GM18867 (cell line): Measurements from ENCODE around the gene ARID3B.
A peak's percentile ranks its signal among the peaks of the same experiment; 100 is the strongest.
"Not testable (repeated sequence)": the region's sequence is repeated elsewhere in the genome, so short reads cannot be mapped to it uniquely, and the experiment has no call there.

Experiments
- ATAC-seq: cut with Tn5 transposase; IDR thresholded peaks from one replicate; pipeline ENCODE4 v1.9.1; 2021; ENCODE audit warnings: mild to moderate bottlenecking, moderate library complexity; ENCODE audit not compliant: unreplicated experiment

ARID3B gene

DNA sequence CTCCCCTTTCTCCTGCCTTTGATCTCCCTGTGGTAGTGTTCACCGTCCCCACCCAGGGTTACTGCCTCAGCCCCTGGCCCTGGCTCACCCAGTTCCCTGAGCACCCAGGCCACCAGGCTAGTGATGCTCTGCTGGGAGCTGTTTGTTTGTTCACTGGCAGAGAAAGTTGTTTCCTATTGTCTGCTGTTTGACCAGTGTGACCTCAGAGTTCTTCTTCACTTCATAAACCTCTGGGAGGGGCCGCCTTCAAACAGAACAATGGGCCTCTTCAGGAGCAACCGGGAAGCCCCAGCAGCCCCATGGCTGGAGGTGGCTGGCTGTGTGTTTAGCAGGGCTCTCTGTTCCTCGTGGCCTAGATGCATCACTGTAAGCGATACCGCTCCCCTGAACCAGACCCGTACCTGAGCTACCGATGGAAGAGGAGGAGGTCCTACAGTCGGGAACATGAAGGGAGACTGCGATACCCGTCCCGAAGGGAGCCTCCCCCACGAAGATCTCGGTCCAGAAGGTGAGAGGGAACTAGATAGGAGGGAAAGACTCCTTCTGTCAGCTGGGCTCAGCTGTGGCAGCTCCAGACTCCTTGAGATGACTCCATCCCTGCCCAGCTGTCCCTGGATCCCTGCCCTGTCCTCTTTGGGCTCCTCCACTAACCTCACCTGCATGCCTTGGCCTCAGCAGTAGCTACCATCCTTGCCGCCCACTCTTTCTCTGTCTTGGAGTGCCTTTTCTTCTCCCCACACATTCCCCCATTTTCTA, 78.0 kb downstream of the ARID3B start:
- no peak for ATAC-seq

GRCh38 chr15:74619916-74620635, 79.1 kb downstream of the ARID3B start:
- no peak for ATAC-seq

DNA sequence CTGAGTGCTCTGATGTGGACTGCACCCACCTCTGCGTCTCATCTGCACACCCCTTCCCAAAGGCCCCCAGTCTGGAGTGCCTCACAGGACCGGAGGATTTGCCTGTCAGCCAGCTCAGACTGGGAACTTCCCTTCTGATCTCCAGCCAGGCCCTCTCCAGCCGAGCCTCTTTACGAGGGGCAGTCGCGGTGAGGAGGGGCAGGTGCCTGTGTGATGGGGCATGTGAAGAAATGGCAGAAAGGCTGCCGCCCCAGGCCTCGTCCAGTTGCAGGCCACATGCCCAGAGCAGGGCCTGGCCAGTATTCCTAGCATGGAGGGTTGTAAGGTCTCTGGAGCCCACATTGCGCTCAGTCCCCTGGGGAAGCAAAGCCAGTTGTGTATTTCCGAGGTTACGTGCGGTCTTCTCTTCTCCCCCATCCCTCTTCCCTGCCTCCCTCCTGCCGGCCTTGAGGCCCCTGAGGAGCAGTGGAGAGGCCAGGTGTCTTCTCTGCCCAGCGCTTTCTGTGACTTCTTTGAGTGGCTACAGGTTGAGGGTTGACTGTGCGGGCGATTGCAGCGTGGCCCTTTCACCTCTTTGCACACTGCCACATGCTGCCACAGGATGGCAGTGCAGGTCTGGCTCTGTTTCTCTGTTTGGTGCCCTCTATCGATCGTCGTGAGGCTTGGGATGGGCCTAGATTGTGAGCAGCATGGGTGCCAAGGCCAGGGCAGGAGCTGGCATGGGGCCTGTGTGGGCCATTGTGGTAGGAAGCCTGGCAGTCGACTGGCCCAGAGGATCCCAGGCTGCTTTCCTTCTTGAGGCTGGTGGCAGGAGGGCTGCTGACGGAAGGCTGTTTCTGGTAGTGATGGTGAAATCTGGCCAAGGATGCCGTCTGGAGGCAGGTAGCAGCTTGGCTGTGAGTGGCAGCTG, 79.9 kb downstream of the ARID3B start:
- peak; percentile 56 for ATAC-seq

DNA sequence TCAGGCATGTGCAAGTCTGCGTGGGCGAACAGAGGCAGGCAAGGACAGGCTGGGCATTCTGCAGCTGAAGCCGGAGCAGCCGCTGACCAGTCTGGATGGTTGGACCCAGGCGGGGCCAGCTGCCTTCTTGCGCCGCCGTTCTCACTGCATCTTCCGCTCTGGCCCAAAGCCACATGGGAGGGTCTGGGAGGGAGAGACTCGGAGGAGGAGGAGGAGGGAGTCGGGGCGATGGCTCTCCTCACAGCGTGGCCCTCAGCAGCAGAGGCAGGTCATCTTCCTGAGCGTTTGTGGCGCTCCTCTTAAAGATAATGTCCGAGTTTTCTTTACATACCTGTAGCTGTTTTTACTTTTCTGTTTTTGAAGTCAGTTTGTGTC, 80.5 kb downstream of the ARID3B start:
- ATAC-seq, result no peak

- ATAC-seq, result no peak
Measured at GRCh38 chr15:74621936-74622335, 80.9 kb downstream of the ARID3B start.

- no peak for ATAC-seq
Measured at GRCh38 chr15:74622758-74623157, 81.7 kb downstream of the ARID3B start.

DNA sequence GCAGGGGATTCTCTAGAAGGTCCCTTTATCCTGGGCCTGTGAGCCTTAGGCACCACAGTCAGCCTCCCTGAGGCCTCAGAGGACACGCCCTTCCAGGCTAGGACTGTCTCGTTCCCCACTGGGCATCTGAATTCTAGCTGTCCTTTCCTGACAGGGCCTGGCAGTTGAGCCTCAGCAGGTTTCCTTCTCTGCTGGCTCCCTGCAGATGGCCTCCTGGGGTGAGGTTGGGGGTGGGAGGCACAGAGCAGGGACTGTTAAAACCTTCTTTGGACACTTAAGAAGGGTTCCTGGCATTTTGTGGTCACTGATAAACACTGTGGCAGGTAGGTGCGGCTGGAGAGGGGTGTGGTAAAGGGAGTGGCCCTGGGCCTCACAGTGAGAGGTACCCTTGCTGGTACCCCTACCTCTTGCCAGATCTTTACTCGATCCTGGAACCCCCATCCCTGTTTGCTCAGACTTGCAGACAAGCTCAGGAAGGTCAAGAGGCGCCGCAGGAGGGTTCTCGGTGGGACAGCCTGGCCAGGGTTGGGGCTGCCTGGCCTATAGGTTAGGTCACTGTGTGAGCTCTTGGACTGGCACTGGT, 83.1 kb downstream of the ARID3B start:
- no peak for ATAC-seq

- ATAC-seq, result no peak
Measured at GRCh38 chr15:74625693-74626092, 84.7 kb downstream of the ARID3B start.

GRCh38 chr15:74626336-74626735, 85.3 kb downstream of the ARID3B start:
- ATAC-seq, result no peak

DNA sequence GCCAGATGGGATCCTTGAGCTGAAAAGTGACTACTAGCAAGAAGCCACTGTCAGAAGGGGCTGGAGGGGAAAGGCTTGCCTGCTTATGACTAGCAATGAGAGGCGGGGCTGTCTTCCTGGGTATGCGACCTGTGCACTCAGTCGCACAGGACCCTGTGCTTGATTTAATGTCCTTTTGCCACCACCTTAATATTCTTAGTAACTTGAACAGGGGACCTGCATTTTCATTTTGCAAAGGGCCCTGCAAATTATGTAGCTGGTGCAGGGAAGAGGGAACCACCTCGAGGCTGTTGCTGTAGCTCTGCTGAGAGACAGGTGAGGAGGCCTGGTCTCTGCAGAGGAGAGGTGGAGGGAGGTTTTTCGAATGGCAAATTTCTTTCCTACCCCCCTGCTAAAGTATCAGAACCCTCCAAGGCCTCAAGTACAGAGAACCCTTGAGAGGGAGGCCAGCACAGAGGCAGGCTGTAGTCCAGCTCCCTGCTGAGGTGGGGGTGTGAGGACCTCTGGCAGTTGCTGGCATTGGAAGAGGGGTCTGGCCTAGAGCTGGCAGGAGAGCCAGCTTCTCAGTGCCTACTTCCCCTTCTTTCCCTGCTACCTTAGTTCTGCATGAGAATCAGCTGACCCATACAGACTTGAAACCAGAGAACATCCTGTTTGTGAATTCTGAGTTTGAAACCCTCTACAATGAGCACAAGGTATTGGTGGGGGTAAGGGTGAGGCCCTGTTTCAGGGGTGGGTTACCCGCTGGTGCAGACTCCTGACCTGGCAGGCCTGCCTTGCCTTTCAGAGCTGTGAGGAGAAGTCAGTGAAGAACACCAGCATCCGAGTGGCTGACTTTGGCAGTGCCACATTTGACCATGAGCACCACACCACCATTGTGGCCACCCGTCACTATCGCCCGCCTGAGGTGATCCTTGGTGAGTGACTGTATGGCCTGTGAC, 86.0 kb downstream of the ARID3B start:
- ATAC-seq, result peak; percentile 56

GRCh38 chr15:74627766-74628165, 86.7 kb downstream of the ARID3B start:
- ATAC-seq, result no peak

- ATAC-seq, result no peak
Measured at GRCh38 chr15:74628199-74628598, 87.2 kb downstream of the ARID3B start.

DNA sequence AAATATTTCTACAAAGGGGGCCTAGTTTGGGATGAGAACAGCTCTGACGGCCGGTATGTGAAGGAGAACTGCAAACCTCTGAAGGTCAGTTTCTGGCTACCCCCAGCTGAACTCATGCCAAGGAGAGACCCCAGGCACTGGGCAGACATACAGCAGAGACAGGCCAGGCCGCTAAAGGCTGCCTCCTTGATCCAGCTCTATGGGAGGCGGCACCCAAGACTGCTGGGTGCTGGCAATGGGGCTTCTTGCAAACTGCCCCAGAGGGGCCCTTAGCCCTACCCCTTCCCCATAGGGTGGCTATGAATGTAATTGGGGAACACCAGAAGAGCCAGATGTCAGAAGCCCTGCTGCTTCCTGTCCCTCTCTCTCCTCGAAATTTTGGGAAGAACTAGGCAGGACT, 87.9 kb downstream of the ARID3B start:
- ATAC-seq, result no peak

DNA sequence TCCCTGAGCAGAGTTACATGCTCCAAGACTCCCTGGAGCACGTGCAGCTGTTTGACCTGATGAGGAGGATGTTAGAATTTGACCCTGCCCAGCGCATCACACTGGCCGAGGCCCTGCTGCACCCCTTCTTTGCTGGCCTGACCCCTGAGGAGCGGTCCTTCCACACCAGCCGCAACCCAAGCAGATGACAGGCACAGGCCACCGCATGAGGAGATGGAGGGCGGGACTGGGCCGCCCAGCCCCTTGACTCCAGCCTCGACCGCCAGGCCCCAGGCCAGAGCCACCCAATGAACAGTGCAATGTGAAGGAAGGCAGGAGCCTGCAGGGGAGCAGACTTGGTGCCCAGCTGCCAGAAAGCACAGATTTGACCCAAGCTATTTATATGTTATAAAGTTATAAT, 88.7 kb downstream of the ARID3B start:
- not testable (repeated sequence) for ATAC-seq

DNA sequence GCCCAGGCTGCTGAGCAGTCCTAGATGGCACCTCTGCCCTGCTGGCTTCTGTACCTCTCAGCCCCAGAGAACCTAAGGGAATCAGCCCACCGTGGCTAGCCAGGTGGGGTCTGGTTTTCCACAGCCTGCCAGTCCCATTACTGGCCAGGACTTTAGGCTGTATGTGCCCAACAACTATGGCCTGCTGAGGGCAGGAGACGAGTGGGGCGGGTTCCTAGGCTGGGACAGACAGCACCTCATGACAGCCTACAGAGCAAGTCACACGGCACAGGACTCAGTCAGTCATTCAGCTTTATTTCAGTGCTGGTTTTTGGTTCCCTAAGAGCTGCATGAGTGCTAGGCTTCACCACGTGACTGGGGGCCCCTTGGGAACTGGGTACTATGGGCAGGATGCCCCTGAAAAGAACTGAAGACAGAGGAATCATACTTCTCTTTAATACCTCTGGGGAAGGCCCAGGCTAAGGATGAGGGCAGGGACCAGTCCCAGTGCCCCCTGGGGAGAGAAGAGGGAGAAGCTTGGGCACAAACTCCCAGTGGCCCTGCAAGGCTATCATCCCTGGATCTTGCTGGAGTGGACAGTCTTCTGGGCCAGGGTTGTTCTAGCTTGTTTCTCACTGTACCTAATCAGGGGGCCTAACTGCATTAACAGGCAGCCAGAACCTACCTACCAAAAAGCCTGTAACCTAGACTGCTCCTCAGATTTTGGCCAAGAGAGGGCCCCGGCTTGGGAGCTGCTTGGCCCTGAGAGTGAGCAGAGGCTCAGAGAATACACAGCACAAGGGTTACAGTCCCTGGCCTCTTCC, 89.5 kb downstream of the ARID3B start:
- no peak for ATAC-seq

DNA sequence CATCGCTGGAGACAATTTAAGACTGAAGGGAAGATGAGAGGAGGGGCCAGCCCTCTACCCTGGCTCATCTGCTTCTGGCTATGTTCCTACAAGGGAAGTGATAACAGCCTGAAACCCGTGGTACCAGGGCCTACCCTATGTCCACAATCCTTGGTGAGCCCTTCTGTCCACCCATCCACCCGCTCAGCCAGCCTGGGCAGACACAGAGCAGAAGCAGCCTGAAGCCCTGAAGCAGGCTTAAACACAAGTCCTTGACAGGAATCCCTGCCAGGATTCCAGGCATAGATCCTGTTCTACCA, 90.0 kb downstream of the ARID3B start:
- no peak for ATAC-seq

DNA sequence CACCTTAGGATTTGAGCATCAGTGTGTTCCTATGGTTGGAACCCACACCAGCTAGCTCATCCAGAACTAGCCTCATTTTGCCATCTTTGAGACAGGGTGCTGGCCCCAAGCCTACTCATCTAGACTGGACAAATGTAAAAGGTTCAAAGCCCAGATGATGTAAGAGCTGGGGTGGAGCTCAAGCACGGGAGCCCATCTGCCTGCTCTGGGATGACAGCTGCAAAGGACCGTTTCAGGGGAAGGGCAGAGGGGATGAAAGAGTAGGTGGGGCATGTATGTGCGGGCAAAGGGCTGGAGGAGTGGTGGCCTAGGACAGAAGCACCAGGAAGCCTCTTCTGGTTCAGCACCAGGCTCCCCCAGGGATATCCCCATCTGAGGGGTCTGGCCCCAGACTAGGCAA, 90.4 kb downstream of the ARID3B start:
- no peak for ATAC-seq

GRCh38 chr15:74631935-74632560, 91.0 kb downstream of the ARID3B start:
- no peak for ATAC-seq

GRCh38 chr15:74632601-74633000, 91.6 kb downstream of the ARID3B start:
- ATAC-seq, result no peak
